ENCODE results near the gene NELFA. TPM values are rescaled to one million over a fixed set of nuclear protein-coding genes. Genes with fewer than 3 reads are reported as not detected.

The NELFA gene
- total RNA-seq, 1 experiment from 2014 or later: 55.0 TPM

GRCh38 chr4:1985294-1985693, 23.5 kb downstream of the NELFA start:
- H3K23ac ChIP-seq (ENCODE audit: insufficient read length, low read depth, low read length): no peak overlapping the region
- H2BK120ac ChIP-seq (ENCODE audit: low read depth, low read length, poor library complexity, severe bottlenecking): no peak overlapping the region
- H3K27me3 ChIP-seq (ENCODE audit: insufficient read depth, low read length): no peaks in the 10 kb centered on the region
- H3K4ac ChIP-seq (ENCODE audit: low read depth, low read length): no peak overlapping the region
- H3K27ac Mint-ChIP-seq: peak overlapping the region in 1 of 3 experiments; percentile 40; a peak in 1 of 7 replicates
- H2AK5ac ChIP-seq (ENCODE audit: insufficient read length, low read length): no peak overlapping the region
- DNase-seq: no peak
- peaks cover 16 to 58% (median 54%) of the 10 kb centered on the region in 3 experiments; a peak in 6 of 7 replicates for H3K36me3 Mint-ChIP-seq (ENCODE audit: insufficient read depth in 1 of 3, low read depth in 3 of 3)
- H4K5ac ChIP-seq (ENCODE audit: insufficient read length, low read depth, low read length): no peak overlapping the region
- H3K27ac ChIP-seq (ENCODE audit: insufficient read length, low read depth, low read length): no peak overlapping the region
- no peak overlapping the region for H3T11ph ChIP-seq (ENCODE audit: low read length)
- no peak for TF ChIP-seq CTCF (conservative IDR thresholded peaks at IDR 0.05)
- no peaks in the 10 kb centered on the region for H4K20me1 ChIP-seq (ENCODE audit: control insufficient read depth, insufficient read depth, insufficient read length)
- no peak overlapping the region for H4K91ac ChIP-seq (ENCODE audit: insufficient read length, low read depth, low read length)
- no peak overlapping the region for H2AFZ ChIP-seq (ENCODE audit: low read length)
- H2BK12ac ChIP-seq (ENCODE audit: insufficient read length, low read depth, low read length): no peak overlapping the region
- WGBS (ENCODE audit: extremely low coverage, insufficient read length, low lambda C conversion rate): no CpG with 5 or more reads among the region's 14 CpGs
- no peak overlapping the region for H3K14ac ChIP-seq (ENCODE audit: insufficient read depth, low read length)
- no peaks in the 10 kb centered on the region for H3K79me1 ChIP-seq (ENCODE audit: insufficient read depth, low read depth, low read length, poor library complexity, severe bottlenecking)
- no peaks in the 10 kb centered on the region for H3K23me2 ChIP-seq (ENCODE audit: insufficient read length, low read depth, low read length, poor library complexity, severe bottlenecking)
- H3K9me3 Mint-ChIP-seq: no peaks in the 10 kb centered on the region
- no peak overlapping the region for H2BK5ac ChIP-seq (ENCODE audit: insufficient read length, low read length)
- H3K79me2 ChIP-seq (ENCODE audit: insufficient read depth, low read length): no peaks in the 10 kb centered on the region
- H3K9ac ChIP-seq (ENCODE audit: extremely low read depth, insufficient read length, low read length): no peak overlapping the region
- H3K27me3 Mint-ChIP-seq (ENCODE audit: low read depth): no peaks in the 10 kb centered on the region
- H2BK20ac ChIP-seq (ENCODE audit: low read depth, low read length, poor library complexity, severe bottlenecking): no peak overlapping the region
- H3K9me3 ChIP-seq (ENCODE audit: control insufficient read depth, low read depth, low read length): no peaks in the 10 kb centered on the region
- H3K4me1 ChIP-seq (ENCODE audit: insufficient read depth, low read length): no peaks in the 10 kb centered on the region
- no peak overlapping the region for H3K4me2 ChIP-seq (ENCODE audit: insufficient read depth, insufficient read length, low read length)
- no peak overlapping the region for H4K8ac ChIP-seq (replicated peaks; ENCODE audit: insufficient read length, low read depth, low read length)
- no peak overlapping the region for H3K56ac ChIP-seq (ENCODE audit: insufficient read length, low read depth, low read length)
- no peak overlapping the region for H3K18ac ChIP-seq (ENCODE audit: insufficient read length, low read depth, low read length)
- H3K4me1 Mint-ChIP-seq: peaks cover 0 to 9% of the 10 kb centered on the region in 2 experiments; a peak in 2 of 4 replicates
- H3K4me3 Mint-ChIP-seq: no peak overlapping the region
- no peak overlapping the region for H2BK15ac ChIP-seq (ENCODE audit: low read depth, low read length)

All from H9 (cell line).